HG03469 (cell line): ENCODE results near the gene SHE.
"Not testable (repeated sequence)": the region's sequence is repeated elsewhere in the genome, so short reads cannot be mapped to it uniquely, and the experiment has no call there.

Experiments
- ATAC-seq: cut with Tn5 transposase; IDR thresholded peaks from one replicate; pipeline ENCODE4 v1.9.1; 2021; ENCODE audit warnings: mild to moderate bottlenecking, moderate library complexity, moderate number of reproducible peaks; ENCODE audit not compliant: unreplicated experiment

SHE gene

GRCh38 chr1:154517661-154518060 lies 15.4 kb upstream of the SHE start:
- ATAC-seq, result no peak

GRCh38 chr1:154514066-154514553 lies 11.9 kb upstream of the SHE start:
- no peak for ATAC-seq

GRCh38 chr1:154512760-154513159 lies 10.5 kb upstream of the SHE start:
- ATAC-seq, result no peak

- no peak for ATAC-seq
Observed at GRCh38 chr1:154503898-154504297, 1.7 kb upstream of the SHE start.

GRCh38 chr1:154502744-154503115 lies 518 bp upstream of the SHE start:
- ATAC-seq, result no peak

GRCh38 chr1:154501423-154502065 lies 668 bp downstream of the SHE start:
- no peak for ATAC-seq

- ATAC-seq, result no peak
Observed at GRCh38 chr1:154500533-154500932, 1.7 kb downstream of the SHE start.

GRCh38 chr1:154499446-154499845 lies 2.8 kb downstream of the SHE start:
- ATAC-seq, result no peak

GRCh38 chr1:154497026-154497806 lies 5.0 kb downstream of the SHE start:
- ATAC-seq, result no peak

GRCh38 chr1:154496383-154496782 lies 5.8 kb downstream of the SHE start:
- ATAC-seq, result no peak

GRCh38 chr1:154495496-154496273 lies 6.5 kb downstream of the SHE start:
- no peak for ATAC-seq

GRCh38 chr1:154493276-154493675 lies 8.9 kb downstream of the SHE start:
- ATAC-seq, result no peak

- no peak for ATAC-seq
Observed at GRCh38 chr1:154492115-154492514, 10.1 kb downstream of the SHE start.

- ATAC-seq, result no peak
Observed at GRCh38 chr1:154490317-154490716, 11.9 kb downstream of the SHE start.

- ATAC-seq, result no peak
Observed at GRCh38 chr1:154489695-154490274, 12.4 kb downstream of the SHE start.

- no peak for ATAC-seq
Observed at GRCh38 chr1:154488922-154489321, 13.3 kb downstream of the SHE start.

- ATAC-seq, result not testable (repeated sequence)
Observed at GRCh38 chr1:154486756-154487155, 15.5 kb downstream of the SHE start.

GRCh38 chr1:154485910-154486496 lies 16.2 kb downstream of the SHE start:
- ATAC-seq, result no peak

GRCh38 chr1:154485106-154485505 lies 17.1 kb downstream of the SHE start:
- no peak for ATAC-seq

- ATAC-seq, result no peak
Observed at GRCh38 chr1:154483941-154484803, 18.0 kb downstream of the SHE start.
